Amniotic epithelial cell (primary cell): ENCODE results near the gene SHPK.
"Not testable (repeated sequence)": the region's sequence is repeated elsewhere in the genome, so short reads cannot be mapped to it uniquely, and the experiment has no call there.

Experiments
- DNase-seq: peaks from one replicate; pipeline ENCODE4 v3.0.0-alpha.2; 2010; ENCODE audit warnings: low read depth

Gene SHPK

DNA sequence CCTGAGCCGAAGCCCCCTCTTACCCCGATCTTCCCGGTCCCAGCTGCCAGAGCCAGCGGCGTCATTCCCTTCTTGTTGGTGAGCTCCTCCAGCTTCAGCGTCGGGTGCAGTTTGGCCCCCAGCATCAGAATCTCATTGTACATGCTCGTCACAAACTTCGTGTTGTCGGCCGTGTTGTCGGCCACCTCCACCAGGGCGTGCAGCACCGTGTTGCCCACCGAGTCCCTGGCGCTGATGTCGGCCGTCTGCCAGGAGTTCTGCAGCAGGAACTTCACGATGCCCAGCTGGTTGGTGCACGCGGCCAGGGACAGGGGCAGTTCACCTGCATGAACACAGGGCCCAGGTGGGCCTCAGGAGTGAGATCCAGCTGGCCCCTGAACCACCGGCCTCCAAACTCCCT lies 46.3 kb downstream of the SHPK start:
- DNase-seq, result no peak

DNA sequence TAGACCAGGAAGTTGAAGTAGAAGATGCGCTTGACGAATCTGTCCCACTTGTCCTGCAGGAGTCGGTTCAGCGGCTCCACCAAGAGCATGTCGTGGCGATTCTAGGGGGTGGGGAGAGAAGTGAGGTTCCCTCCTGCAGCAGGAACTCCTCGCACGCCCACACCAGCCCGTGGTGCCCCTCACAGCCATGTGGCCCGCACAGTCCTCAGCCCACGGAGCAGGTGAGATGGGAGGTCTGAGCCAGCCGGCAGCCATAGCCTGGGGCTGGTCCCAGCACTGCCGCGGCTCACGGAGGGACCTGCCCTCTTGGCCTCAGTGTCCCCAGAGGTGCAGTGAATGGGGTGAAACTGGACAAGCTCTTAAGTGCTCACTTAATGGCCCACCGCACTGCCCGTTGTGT lies 50.2 kb downstream of the SHPK start:
- no peak for DNase-seq

DNA sequence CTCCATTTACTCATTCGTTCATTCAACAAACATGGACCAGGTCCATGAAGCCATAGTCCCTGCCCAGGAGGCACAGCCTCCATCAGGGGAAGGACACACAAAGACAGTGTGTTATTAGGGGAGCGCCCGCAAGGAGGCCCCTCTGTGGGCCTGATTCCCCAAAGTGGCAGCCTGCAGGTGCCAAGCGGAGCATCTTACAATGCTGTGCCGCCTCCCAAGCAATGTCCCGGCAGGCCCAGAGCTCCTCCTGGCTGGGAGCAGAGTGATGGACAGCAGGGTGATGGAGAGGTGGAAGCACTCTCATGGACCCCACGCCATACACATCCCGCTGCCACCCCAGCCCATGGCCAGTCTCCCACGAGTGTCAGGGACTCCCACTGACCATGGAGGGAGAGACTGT lies 52.6 kb downstream of the SHPK start:
- DNase-seq, result no peak

DNA sequence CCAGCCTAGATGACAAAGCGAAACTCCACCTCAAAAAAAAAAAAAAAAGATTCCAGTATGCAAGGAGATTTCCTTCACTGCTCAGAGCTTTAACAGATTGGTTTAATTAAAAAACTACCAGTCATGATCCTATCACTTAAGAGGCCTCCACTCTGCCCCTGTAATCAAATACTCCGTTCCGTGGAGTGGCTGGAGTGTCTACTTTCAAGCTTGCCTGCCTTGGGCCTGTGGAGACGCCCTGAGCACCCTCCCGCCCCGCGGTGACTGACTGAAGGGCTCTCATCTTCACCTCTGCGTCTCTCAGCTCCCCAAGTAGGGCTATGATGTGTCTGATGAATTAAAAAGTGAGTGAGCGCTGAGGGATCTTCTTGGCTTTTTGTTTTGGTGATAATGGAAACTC lies 53.1 kb downstream of the SHPK start:
- DNase-seq, result no peak

DNA sequence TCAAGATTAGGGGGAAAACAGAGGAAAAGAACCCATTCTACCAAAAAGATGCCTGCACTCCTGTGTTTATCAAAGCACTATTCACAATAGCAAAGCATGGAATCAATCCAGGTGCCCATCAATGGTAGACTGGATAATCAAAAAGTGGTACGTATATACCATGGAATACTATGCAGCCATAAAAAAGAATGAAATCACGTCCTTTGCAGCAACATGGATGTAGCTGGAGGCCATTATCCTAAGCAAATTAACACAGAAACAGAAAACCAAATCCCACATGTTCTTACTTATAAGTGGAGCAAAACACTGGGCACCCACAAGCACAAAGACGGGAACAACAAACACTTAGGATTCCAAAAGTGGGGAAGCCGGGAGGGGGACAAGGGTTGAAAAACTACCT lies 57.4 kb downstream of the SHPK start:
- DNase-seq, result not testable (repeated sequence)

DNA sequence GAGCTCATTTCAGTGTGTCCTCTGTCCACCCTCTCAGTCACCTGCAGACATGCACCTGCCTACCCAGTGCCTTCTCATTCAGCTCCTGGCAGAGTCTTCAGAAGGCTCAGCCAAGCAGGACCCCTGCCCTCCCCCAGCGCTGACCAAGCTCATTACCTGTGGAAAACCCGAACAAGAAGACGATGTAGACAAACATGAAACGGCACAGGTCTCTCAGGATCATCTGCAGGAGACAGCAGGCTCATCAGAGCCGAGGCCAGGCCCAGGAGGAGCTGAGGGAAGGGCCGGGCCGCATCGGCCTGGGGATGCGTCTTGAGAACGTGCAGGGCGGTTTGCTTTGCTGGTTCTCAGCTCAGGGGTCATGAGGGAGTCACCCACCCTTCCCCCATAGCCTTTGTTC lies 59.1 kb downstream of the SHPK start:
- no peak for DNase-seq

DNA sequence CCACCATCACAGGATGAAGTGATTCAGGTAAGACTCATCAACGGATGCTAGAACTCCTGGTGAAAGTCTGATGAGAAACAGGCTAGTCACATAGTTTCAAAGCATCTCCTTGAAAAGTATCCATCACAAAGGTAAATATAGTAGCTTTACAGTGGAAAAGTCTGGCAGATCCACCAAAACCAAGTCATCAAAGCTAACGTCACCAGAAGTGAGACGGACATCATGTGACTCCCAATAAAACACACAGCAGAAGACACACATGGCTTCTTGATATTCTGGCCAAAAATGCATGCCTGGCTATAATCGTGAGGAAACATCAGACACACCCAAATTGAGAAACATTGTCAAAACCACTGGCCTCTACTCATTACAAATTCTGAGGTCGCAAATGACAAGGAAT lies 60.5 kb downstream of the SHPK start:
- DNase-seq, result peak; percentile 39

DNA sequence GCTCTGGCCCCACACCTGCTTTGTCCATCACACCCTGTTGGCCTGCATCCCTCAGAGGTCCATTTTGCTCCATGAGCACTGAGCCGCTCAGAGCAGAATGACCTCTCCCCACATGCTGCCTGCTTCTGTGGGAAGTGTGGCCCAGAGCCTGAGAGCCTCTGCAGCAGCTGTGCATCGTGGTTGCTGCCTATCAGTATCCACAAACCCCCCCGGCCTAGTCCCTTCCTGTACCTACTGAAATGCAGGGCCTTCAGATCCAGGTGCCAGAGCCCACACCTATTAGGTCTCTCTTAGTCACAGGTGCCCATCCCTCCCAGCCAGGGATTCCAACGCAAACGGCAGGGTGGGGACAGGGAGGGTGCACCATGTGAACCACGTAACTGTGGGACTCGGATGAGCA lies 61.8 kb downstream of the SHPK start:
- no peak for DNase-seq

DNA sequence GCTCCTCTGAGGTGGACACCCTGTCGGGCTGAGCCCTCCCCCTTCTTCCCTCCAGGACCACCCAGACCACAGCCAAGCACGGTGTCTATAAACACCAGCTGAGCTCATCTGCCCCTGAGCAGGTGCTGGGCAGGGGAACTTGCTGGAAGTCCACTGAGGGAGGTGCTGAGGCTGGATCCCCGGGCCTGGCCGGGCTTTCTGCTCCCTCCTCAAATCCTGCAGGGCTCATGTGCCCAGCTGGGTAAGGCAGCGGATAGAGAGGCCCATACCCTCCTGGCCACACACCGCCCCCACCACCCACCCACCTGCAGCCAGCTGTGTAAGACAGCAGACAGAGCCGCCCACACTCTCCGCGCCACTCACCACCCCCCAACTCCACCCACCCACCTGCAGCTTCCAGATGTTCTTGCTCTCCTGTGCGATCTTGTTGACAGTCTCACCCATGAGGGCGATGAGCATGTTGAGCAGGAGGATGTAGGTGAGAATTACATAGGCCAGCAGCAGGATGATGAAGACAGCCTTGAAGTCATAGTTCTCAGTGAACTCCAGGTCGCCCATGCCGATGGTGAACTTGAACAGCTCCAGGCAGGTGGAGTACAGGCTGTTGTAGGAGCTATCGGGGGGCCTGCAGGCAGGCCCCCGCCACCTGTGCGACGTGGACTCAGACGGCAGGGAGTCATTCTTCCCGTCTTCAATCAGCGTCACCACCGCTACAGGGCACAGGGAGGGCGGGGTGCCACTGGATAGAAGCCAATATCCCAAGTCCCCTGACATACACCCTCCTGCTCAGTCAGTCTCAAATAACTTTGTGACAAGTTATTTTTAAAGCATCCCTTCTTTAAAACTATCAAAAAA lies 62.6 kb downstream of the SHPK start:
- no peak for DNase-seq

DNA sequence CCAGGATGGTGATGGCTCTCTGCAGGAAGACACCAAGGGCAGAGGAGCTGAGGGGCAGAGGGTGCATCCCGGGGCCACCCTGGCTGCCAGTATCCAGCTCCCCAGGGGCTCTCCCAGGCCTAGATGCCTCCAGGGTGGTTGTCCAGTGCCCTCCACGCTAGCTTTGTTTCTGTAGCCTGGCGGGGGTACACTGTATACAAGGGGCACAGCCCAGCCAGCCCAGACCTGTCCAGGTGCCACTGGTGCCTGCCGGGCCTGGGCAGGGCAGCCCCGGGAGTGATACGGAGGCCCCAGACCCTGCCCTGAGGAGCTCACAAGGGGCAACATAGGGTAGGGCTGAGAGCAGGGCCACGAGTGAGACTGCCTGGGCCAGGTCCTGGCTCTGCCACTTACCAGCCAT lies 63.8 kb downstream of the SHPK start:
- no peak for DNase-seq

DNA sequence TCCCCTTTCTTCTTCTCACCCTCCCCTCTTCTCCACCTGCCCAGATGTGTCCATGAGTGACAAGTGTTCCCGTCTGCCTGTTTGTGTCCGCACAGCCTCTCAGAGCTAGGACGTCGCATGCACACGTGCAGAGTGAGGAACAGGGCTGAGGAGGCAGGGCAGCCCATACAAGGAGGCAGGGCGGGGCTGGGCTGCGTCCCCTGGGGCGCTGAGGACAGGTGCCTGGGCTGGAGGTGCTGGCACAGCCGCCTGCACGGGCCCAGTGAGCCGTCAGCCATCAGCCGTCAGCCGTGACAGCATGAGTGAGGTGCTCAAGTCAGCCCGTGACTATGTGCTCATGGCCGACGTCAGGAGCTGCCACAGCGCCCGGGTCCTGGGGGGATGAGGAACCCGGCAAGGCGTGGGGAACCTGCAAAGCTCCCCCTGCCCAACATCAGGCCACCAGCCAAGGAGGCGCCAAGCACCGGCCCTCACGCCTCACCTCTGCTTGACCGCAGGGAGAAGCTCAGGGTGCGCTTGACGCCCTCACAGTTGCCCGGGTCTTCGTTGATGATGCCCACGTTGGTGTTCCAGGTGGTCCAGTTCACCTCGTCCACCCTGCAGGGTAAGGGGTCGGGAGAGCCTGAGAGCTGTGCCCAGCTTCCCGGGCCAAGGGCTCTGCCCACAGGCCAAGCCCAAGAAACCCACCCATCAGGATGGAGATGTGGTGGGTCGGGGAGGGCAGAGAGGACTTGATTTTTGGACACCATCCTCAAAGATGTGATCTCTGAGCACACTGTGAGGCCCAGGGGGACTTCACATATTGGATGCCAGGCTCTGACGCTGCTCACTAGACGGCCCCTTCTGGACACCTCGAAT lies 64.8 kb downstream of the SHPK start:
- no peak for DNase-seq

DNA sequence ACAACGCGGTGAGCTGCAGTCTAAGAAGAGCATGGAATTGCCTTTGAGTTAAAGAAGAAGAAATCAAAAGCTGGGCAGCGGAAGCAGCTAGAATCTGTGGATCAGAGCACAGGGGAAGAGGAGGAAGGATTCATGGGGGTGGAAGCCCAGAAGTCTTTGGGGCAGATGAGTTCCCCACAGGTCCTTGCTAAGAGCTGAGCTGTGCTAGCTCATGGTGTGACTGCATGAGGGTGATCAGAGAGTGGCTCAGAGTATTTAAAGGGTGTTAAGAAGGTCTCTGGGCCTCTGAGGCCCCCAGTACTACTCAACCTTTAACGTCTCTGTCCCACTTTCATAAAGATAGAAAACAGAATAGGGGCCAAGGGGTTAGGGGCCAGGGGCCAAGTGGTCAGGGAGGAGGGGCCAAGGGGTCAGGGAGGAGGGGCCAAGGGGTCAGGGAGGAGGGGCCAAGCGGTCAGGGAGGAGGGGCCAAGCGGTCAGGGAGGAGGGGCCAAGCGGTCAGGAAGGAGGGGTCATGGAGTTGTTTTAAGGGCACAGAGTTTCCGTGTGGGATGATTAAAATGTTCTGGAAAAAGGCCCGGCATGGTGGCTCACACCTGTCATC lies 66.4 kb downstream of the SHPK start:
- no peak for DNase-seq

DNA sequence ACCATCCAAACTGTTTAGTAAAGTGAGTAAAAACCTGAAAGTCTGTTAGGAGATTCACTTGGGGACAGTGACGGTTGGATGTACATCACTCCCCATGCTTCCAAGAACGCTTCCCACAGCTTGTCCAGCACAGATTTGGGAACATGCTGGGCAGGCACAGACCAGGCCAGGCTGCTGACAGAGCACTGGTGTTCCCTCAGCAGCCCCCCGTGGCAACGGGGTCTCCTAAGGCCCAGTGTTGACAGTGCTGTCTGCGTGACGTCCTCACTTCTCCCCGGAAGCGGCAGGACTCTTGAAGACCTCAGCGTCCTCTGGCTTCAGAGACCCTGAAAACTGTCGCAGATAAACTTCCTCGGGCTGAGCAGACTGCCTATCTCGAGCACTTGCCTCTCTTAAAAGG lies 69.5 kb downstream of the SHPK start:
- DNase-seq, result no peak

DNA sequence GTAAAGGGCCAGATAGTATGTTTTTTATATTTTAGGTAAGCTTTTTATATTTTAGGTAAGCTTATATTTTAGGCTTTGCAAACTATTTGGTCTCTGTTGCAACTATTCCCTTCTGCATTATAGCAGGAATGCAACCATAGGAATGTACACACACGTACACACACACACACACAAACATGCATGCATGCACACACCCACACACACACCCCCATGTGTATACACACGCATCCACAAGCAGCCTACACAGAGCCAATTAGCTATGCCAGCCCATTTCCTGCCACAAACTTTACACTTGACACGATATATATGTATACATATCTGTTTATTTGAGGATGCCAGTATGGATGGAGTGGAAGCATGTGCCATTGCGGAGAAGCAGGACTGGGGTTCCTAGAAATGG lies 70.9 kb downstream of the SHPK start:
- DNase-seq, result no peak

DNA sequence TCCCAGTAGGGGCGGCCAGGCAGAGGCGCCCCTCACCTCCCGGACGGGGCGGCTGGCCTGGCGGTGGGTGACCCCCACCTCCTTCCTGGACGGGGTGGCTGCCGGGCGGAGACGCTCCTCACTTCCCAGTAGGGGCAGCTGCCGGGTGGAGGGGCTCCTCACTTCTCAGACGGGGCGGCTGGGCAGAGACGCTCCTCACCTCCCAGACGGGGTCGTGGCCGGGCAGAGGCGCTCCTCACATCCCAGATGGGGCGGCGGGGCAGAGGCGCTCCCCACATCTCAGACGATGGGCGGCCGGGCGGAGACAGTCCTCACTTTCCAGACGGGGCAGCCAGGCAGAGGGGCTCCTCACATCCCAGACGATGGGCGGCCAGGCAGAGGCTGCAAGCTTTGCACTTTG lies 71.8 kb downstream of the SHPK start:
- not testable (repeated sequence) for DNase-seq

DNA sequence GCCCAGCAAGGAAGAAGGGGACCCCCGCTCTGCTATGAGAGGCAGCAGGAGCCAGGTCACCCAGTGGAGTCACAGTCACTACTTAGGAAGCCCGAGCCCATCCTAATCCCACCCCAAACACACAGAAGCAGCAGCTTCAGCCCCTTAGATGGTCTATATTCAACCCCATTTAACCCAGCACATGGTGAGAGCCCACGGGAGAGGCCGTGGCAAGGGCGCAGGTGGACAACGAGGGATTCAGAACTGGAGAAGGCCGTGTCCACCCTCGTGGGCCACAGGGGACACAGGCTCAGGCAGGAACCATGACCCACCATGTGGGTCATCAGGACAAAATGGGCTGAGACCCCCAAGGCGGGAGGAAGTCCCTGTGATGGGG lies 76.8 kb downstream of the SHPK start:
- no peak for DNase-seq

DNA sequence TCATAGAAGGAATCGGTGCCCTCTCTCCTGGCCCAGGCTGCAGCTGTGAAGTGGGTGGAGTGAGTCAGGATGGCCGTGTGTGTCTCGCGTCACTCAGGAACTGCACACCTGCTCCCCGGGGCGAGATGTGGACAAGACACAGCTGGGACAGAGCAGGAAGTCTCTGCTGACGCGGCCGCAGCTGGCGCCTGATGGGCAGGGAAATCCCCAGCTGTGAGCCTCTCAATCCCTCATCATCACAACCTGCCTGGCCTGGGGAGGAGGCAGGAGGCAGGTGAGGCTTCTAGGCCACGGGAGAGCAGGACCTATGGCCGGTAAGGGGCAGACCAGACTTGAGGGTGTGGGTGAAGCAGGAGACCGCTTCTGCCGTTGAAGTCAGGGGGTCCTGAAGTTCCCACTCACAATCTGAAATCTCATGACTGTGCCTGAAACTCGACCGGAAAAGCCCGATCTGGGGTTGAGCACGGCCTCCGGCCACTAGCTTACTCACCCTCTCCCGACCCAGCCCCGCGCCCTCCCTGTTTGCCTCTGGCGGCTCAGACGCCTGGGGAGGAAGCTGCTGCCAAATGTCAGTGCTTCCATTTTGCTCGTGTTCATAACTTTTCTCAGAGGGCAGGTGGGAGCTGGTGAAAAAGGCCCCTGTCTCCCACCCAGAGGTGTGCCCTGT lies 77.3 kb downstream of the SHPK start:
- peak; percentile 14 for DNase-seq
